Left ventricle myocardium inferior (tissue), 1 donor: ENCODE results near the gene UBD. TPM values are rescaled to one million over a fixed set of nuclear protein-coding genes. Genes with fewer than 3 reads are reported as not detected.

ENCODE experiments used
- DNase-seq: peaks from one replicate; pipeline ENCODE4 v3.0.0-alpha.2; 2020
- H3K27ac ChIP-seq: fragments of 200-600 bp; replicated peaks from 2 replicates; pipeline ENCODE4 v1.8.0; 2021
- H3K27me3 ChIP-seq: fragments of 200-600 bp; 2 replicates; pipeline ENCODE4 v1.8.0; 2021; ENCODE audit warnings: low read depth
- H3K36me3 ChIP-seq: fragments of 200-600 bp; 2 replicates; pipeline ENCODE4 v1.8.0; 2021
- H3K4me1 ChIP-seq: fragments of 200-600 bp; 2 replicates; pipeline ENCODE4 v1.8.0; 2021
- H3K4me3 ChIP-seq: fragments of 200-600 bp; 2 replicates; pipeline ENCODE4 v1.8.0; 2021; ENCODE audit warnings: mild to moderate bottlenecking, moderate library complexity
- H3K9me3 ChIP-seq: fragments of 200-600 bp; replicated peaks from 2 replicates; pipeline ENCODE4 v1.8.0; 2021
- intact Hi-C: fragments of 100-400 bp; cut with micrococcal nuclease; formaldehyde crosslinking; loops from one replicate; pipeline ENCODE4 v1.11.0; 2022
- total RNA-seq: library from RNA; stranded (reverse); fragmentation: NEBNext Ultra II Directional; extraction: Animal tissue kit (Norgen Biotek cat#: 25700); gene quantifications from one replicate; pipeline ENCODE4 v1.2.1, GENCODE V29; 2021
- TF ChIP-seq, protein P1 (sequence below): fragments of 200-600 bp; IDR thresholded peaks from 2 replicates; pipeline ENCODE4 v1.8.0; 2021; ENCODE audit warnings: antibody characterized with exemption, mild to moderate bottlenecking, borderline replicate concordance
- donor health status: DM: no; HTN: yes; CAD: no; lungs with severe emphysema.

UBD gene
- total RNA-seq, 1 donor from 2014 or later, result not detected

DNA sequence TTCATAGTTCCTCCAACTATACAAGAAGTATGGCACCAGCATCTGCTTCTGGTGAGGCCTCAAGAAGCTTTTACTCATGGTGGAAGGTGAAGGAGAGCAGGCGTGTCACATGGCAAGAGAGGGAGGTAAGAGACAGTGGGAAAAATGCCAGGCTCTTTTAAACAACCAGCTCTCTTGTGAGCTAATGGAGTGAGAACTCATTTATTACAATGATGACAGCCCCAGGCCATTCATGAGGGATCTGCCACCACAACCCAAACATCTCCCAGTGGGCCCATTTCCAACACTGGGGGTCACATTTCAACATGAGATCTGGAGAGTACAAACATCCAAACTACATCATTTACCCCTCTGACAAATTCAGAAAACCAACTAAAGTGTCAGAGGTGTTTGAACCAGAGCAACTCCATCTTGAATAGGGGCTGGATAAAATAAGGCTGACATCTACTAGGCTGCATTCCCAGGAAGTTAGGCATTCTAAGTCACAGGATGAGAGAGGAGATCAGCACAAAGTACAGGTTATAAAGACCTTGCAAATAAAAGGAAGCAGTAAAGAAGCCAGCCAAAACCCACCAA, 2.2 kb upstream of the UBD start:
- TF ChIP-seq, protein P1, sequence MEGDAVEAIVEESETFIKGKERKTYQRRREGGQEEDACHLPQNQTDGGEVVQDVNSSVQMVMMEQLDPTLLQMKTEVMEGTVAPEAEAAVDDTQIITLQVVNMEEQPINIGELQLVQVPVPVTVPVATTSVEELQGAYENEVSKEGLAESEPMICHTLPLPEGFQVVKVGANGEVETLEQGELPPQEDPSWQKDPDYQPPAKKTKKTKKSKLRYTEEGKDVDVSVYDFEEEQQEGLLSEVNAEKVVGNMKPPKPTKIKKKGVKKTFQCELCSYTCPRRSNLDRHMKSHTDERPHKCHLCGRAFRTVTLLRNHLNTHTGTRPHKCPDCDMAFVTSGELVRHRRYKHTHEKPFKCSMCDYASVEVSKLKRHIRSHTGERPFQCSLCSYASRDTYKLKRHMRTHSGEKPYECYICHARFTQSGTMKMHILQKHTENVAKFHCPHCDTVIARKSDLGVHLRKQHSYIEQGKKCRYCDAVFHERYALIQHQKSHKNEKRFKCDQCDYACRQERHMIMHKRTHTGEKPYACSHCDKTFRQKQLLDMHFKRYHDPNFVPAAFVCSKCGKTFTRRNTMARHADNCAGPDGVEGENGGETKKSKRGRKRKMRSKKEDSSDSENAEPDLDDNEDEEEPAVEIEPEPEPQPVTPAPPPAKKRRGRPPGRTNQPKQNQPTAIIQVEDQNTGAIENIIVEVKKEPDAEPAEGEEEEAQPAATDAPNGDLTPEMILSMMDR, result no peak
- no peaks in the 10 kb centered on the region for H3K4me1 ChIP-seq
- H3K9me3 ChIP-seq, result no peaks in the 10 kb centered on the region
- H3K27me3 ChIP-seq, result peaks cover 95% of the 10 kb centered on the region
- no peaks in the 10 kb centered on the region for H3K36me3 ChIP-seq
- intact Hi-C loops, result no loop called here
- no peak overlapping the region for H3K27ac ChIP-seq
- no peak for DNase-seq
- H3K4me3 ChIP-seq, result no peak overlapping the region

DNA sequence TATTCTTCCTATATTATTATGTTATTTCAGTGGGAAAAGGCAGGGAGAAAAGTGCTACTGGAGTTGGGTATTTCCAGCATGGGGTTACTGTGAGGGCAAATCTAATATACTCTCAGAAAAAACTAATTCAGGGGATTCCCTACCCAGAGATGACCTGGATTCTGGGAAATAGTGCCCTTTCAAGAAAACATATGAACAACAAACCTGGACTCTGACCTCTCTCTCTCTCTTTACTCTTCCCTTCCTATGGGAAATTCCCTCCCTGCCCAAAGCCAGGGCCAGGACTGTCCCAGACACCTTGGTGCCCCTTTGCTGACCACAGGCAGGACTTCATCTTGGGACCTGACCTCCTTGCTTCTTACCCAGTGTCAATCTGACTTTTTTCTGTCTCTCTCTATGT, 1.6 kb upstream of the UBD start:
- no peak for DNase-seq
- Histone ChIP-seq H3K4me1 (no peaks in the 10 kb centered on the region), H3K4me3 (no peak overlapping the region), H3K27ac (no peak overlapping the region), H3K27me3 (peaks cover 95% of the 10 kb centered on the region), H3K36me3 (no peaks in the 10 kb centered on the region), H3K9me3 (no peaks in the 10 kb centered on the region)
- TF ChIP-seq, protein P1, result no peak
- intact Hi-C loops, result no loop called here

DNA sequence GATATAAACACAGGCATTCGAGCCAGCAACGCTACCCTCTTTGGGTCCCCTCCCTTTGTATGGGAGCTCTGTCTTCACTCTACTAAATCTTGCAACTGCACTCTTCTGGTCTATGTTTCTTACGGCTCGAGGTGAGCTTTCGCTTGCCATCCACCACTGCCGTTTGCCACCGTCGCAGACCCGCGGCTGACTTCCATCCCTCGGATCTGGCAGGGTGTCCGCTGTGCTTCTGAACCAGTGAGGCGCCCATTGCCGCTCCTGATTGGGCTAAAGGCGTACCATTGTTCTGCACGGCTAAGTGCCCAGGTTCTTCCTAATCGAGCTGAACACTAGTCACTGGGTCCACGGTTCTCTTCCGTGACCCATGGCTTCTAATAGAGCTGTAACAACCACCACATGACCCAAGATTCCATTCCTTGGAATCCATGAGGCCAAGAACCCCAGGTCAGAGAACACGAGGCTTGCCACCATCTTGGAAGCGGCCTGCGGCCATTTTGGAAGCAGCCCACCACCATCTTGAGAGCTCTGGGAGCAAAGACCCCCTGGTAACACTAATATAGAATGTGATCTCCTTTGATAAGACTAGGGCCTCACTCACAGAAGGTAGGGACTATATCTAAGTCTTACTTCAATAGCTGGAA, 973 bp downstream of the UBD start:
- TF ChIP-seq, protein P1, result no peak
- no peak for DNase-seq
- intact Hi-C loops, result no loop called here
- Histone ChIP-seq H3K27ac (no peak overlapping the region), H3K27me3 (peaks cover 95% of the 10 kb centered on the region), H3K9me3 (no peaks in the 10 kb centered on the region), H3K4me3 (no peak overlapping the region), H3K36me3 (no peaks in the 10 kb centered on the region), H3K4me1 (peaks cover 7% of the 10 kb centered on the region)

DNA sequence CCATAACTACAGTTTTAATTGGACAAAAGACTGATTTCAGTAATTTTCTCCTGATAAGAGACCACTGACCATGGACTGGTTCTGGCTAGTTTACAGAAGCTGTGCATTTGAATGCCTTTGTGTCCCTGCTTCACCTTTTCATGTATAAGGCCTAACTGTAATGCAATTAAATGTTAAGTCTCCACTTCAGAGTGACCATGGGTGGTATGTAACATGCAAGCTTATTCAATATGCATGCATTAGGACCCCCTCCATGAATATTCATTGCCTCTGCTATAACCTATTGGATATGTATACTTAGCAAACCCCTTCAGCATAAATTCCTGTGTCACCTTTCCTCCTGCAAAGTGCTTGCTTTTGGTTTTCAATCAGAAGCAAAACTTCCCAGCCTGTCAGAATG, 2.2 kb downstream of the UBD start:
- no peak for DNase-seq
- TF ChIP-seq, protein P1, result no peak
- no peak overlapping the region for H3K4me3 ChIP-seq
- H3K4me1 ChIP-seq, result peaks cover 16% of the 10 kb centered on the region
- H3K9me3 ChIP-seq, result no peaks in the 10 kb centered on the region
- peaks cover 96% of the 10 kb centered on the region for H3K27me3 ChIP-seq
- intact Hi-C loops, result no loop called here
- H3K27ac ChIP-seq, result no peak overlapping the region
- no peaks in the 10 kb centered on the region for H3K36me3 ChIP-seq

DNA sequence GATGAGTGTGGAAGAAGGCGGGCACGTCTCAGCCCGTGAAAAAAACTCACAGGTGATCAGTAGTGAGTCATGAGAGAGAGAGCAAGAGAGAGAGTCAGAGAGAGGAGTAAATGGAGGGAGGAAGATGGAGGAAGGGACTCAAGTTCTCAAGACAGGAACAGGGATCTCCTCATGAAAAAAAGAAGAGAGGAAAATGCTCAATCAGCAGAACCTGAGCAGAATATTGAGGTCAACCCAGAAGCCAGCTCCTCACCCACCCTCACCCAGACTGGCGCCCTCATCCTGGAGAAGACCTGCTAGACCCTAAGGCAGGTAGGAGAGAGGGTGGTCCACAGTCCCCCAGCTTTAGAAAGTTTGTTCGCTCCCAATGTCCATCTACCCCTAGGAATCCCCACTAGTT, 4.8 kb downstream of the UBD start:
- TF ChIP-seq, protein P1, result no peak
- Histone ChIP-seq H3K27ac (no peak overlapping the region), H3K36me3 (no peaks in the 10 kb centered on the region), H3K4me3 (no peak overlapping the region), H3K27me3 (peaks cover 88% of the 10 kb centered on the region), H3K4me1 (peaks cover 16% of the 10 kb centered on the region), H3K9me3 (no peaks in the 10 kb centered on the region)
- no peak for DNase-seq
- intact Hi-C loops, result no loop called here
